Loucy (cell line): ENCODE data around the gene F2RL2.

Source experiments
- H2AFZ ChIP-seq: fragments of 200-600 bp; sonication (generic); 2 replicates; pipeline ENCODE4 v1.6.0; 2016; ENCODE audit warnings: antibody characterized with exemption, mild to moderate bottlenecking, low read length, moderate library complexity
- H3F3A ChIP-seq: fragments of 200-600 bp; 2 replicates; pipeline ENCODE4 v1.6.0; 2016; ENCODE audit warnings: antibody characterized with exemption, low read depth, mild to moderate bottlenecking
- H3K27me3 ChIP-seq: fragments of 200-600 bp; sonication (generic); 2 replicates; pipeline ENCODE4 v1.6.1; 2014; ENCODE audit warnings: low read length, mild to moderate bottlenecking; ENCODE audit not compliant: insufficient read depth, poor library complexity, severe bottlenecking
- H3K36me3 ChIP-seq: fragments of 200-600 bp; sonication (generic); 2 replicates; pipeline ENCODE4 v1.6.1; 2016; ENCODE audit warnings: low read length; ENCODE audit not compliant: insufficient read depth
- H3K4me1 ChIP-seq: fragments of 200-600 bp; sonication (generic); 2 replicates; pipeline ENCODE4 v1.5.1; 2014; ENCODE audit warnings: low read length, mild to moderate bottlenecking; ENCODE audit not compliant: insufficient read depth, poor library complexity, severe bottlenecking
- H3K4me2 ChIP-seq: fragments of 200-600 bp; sonication (generic); 2 replicates; pipeline ENCODE4 v1.6.0; 2014; ENCODE audit warnings: antibody characterized with exemption, low read length, low read depth, mild to moderate bottlenecking; ENCODE audit not compliant: poor library complexity, severe bottlenecking
- H3K4me3 ChIP-seq: fragments of 200-600 bp; sonication (generic); 2 replicates; pipeline ENCODE4 v1.5.1; 2014; ENCODE audit warnings: low read length, mild to moderate bottlenecking, mixed read lengths; ENCODE audit not compliant: poor library complexity, severe bottlenecking
- H3K79me2 ChIP-seq: fragments of 200-600 bp; sonication (generic); 2 replicates; pipeline ENCODE4 v1.6.1; 2014; ENCODE audit warnings: low read length; ENCODE audit not compliant: insufficient read depth
- H3K9ac ChIP-seq: fragments of 200-600 bp; sonication (generic); 2 replicates; pipeline ENCODE4 v1.6.0; 2014; ENCODE audit warnings: mild to moderate bottlenecking, low read depth, low read length, moderate library complexity; ENCODE audit not compliant: poor library complexity, severe bottlenecking
- H3K9me2 ChIP-seq: fragments of 200-600 bp; sonication (generic); replicated peaks from 2 replicates; pipeline ENCODE4 v1.6.1; 2016; ENCODE audit warnings: low read depth, low read length, mixed read lengths
- H3K9me3 ChIP-seq: fragments of 200-600 bp; sonication (generic); 2 replicates; pipeline ENCODE4 v1.6.1; 2014; ENCODE audit warnings: mild to moderate bottlenecking, antibody characterized with exemption, low read length, low read depth; ENCODE audit not compliant: insufficient read depth
- H4K20me1 ChIP-seq: fragments of 200-600 bp; sonication (generic); 2 replicates; pipeline ENCODE4 v1.6.0; 2014; ENCODE audit warnings: antibody characterized with exemption, low read length, mild to moderate bottlenecking; ENCODE audit not compliant: insufficient read depth, poor library complexity, severe bottlenecking
- EZH2phosphoT487 ChIP-seq: fragments of 200-600 bp; IDR thresholded peaks from 2 replicates; pipeline ENCODE4 v1.6.1; 2018; ENCODE audit warnings: antibody characterized with exemption, mild to moderate bottlenecking, moderate library complexity, borderline replicate concordance
- TF ChIP-seq, protein P1 (sequence below): fragments of 200-600 bp; sonication (generic); conservative IDR thresholded peaks from 2 replicates; pipeline ENCODE4 v1.5.1; 2014; ENCODE audit warnings: mild to moderate bottlenecking, antibody characterized with exemption, low read length

F2RL2 gene

DNA sequence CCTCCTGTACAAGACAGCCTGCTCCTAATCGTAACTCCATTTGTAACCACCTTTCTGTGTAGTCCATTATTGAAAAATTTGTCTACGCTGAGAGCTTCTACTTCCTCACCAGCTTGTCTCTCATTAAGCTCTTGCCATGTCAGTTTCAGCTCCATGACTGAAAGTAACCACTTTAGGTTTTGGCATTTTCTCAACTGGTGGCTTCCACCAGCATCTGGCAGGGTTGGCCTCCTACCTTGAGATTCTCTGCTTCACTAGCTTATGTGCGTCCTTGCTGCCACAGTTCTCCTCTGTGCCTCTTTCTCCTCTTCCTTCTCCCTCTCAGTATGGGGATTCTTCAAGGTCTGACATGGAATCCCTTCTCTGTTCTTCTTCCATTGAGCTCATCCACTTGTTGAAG is 31.8 kb downstream of the F2RL2 start:
- H4K20me1 ChIP-seq, result no peaks in the 10 kb centered on the region
- H3K27me3 ChIP-seq, result no peaks in the 10 kb centered on the region
- no peak overlapping the region for H2AFZ ChIP-seq
- no peaks in the 10 kb centered on the region for H3K9me2 ChIP-seq
- no peaks in the 10 kb centered on the region for H3K9me3 ChIP-seq
- H3K4me1 ChIP-seq, result no peaks in the 10 kb centered on the region
- H3K36me3 ChIP-seq, result peaks cover 55% of the 10 kb centered on the region; the same call in 1 of the 2 replicates
- no peaks in the 10 kb centered on the region for H3K79me2 ChIP-seq
- no peak for TF ChIP-seq EZH2phosphoT487
- TF ChIP-seq, protein P1, sequence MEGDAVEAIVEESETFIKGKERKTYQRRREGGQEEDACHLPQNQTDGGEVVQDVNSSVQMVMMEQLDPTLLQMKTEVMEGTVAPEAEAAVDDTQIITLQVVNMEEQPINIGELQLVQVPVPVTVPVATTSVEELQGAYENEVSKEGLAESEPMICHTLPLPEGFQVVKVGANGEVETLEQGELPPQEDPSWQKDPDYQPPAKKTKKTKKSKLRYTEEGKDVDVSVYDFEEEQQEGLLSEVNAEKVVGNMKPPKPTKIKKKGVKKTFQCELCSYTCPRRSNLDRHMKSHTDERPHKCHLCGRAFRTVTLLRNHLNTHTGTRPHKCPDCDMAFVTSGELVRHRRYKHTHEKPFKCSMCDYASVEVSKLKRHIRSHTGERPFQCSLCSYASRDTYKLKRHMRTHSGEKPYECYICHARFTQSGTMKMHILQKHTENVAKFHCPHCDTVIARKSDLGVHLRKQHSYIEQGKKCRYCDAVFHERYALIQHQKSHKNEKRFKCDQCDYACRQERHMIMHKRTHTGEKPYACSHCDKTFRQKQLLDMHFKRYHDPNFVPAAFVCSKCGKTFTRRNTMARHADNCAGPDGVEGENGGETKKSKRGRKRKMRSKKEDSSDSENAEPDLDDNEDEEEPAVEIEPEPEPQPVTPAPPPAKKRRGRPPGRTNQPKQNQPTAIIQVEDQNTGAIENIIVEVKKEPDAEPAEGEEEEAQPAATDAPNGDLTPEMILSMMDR, result no peak
- H3K4me3 ChIP-seq, result no peak overlapping the region
- no peaks in the 10 kb centered on the region for H3F3A ChIP-seq
- no peak overlapping the region for H3K4me2 ChIP-seq
- H3K9ac ChIP-seq, result no peak overlapping the region

- TF ChIP-seq EZH2phosphoT487, result no peak
- TF ChIP-seq, protein P1, result no peak
- no peak overlapping the region for H3K4me2 ChIP-seq
- H2AFZ ChIP-seq, result no peak overlapping the region
- H3K4me1 ChIP-seq, result no peaks in the 10 kb centered on the region
- H3K9me2 ChIP-seq, result no peaks in the 10 kb centered on the region
- H3K27me3 ChIP-seq, result no peaks in the 10 kb centered on the region
- H3K9me3 ChIP-seq, result no peaks in the 10 kb centered on the region
- no peak overlapping the region for H3K4me3 ChIP-seq
- no peak overlapping the region for H3K9ac ChIP-seq
- H3K36me3 ChIP-seq, result peaks cover 59% of the 10 kb centered on the region; the same call in 1 of the 2 replicates
- H3F3A ChIP-seq, result no peaks in the 10 kb centered on the region
- no peaks in the 10 kb centered on the region for H3K79me2 ChIP-seq
- H4K20me1 ChIP-seq, result no peaks in the 10 kb centered on the region
Measured at GRCh38 chr5:76590027-76590426, 33.2 kb downstream of the F2RL2 start.

GRCh38 chr5:76586531-76586930 is 36.7 kb downstream of the F2RL2 start:
- H3K27me3 ChIP-seq, result no peaks in the 10 kb centered on the region
- no peak overlapping the region for H3K9ac ChIP-seq
- peaks cover 32% of the 10 kb centered on the region; the same call in 1 of the 2 replicates for H3K36me3 ChIP-seq
- H3K79me2 ChIP-seq, result no peaks in the 10 kb centered on the region
- no peaks in the 10 kb centered on the region for H3K4me1 ChIP-seq
- H2AFZ ChIP-seq, result no peak overlapping the region
- H3K4me2 ChIP-seq, result no peak overlapping the region
- H3K9me3 ChIP-seq, result no peaks in the 10 kb centered on the region
- H3K9me2 ChIP-seq, result no peaks in the 10 kb centered on the region
- H4K20me1 ChIP-seq, result no peaks in the 10 kb centered on the region
- H3K4me3 ChIP-seq, result no peak overlapping the region
- TF ChIP-seq EZH2phosphoT487, result no peak
- TF ChIP-seq, protein P1, result no peak
- H3F3A ChIP-seq, result no peaks in the 10 kb centered on the region
